Mammary epithelial cell (primary cell): Measurements from ENCODE around the gene TPCN1.

ENCODE experiments used
- EZH2 ChIP-seq: IDR thresholded peaks from 2 replicates; pipeline ENCODE4 v1.6.1; 2012; ENCODE audit warnings: low read length, inconsistent platforms, borderline replicate concordance
- TF ChIP-seq, protein P1 (sequence below), 2 donors: IDR thresholded peaks in 1 of 2; conservative IDR thresholded peaks in 1 of 2; 2 replicates each; pipeline ENCODE4 v1.5.1; 2011 to 2012; ENCODE audit warnings: inconsistent platforms in 2 of 2, low read length in 2 of 2, mild to moderate bottlenecking in 2 of 2, control low read depth in 1 of 2, low read depth in 1 of 2; ENCODE audit not compliant: insufficient read depth in 1 of 2; ENCODE audit errors: extremely low read depth in 1 of 2

DNA sequence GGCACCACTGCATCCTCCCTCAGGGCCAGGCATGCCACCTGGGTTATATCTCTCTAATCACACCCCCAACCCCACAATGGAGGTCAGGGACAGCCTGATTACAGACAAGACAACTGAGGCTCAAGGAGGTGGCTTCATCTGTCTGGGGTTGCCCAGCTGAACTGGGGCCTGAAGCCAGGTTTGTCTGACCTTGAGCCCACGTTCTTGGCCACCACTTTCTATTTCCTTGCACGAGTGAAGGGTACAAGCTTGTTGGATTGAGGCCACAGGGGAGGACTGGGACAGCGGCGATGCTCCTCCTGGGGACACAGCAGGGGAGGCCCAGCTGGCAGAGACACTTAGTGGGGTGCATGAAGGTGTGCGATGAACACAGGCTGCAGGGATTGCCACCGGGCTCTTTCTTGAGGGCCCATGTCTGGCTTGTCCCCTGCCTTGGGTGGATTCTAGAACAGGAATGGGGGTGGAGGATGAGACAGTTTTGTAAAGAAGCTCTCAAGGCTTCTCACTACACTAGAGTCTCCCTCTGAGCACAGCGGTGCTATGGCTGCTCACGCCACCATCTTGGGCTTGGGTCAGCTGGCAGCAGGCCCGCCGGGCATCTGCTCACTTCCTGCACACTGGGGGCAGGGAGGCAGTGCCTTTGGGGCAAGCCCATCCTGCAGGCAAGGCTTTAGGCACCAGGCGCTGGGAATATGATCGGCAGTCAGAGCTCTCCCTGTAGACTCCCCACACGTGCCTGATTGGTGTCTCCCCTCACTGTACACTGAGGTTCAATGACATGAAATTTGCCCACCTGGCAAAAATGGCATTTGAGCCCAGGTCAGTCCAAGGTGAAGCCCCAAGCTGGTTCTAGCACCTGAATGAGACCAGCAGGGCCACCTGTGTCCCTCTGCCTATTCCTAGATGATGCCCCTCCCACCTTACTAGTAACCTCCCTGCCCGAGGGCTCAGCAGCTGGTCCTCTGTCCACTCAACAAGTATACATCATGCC lies 19.8 kb upstream of the TPCN1 start:
- TF ChIP-seq, protein P1, sequence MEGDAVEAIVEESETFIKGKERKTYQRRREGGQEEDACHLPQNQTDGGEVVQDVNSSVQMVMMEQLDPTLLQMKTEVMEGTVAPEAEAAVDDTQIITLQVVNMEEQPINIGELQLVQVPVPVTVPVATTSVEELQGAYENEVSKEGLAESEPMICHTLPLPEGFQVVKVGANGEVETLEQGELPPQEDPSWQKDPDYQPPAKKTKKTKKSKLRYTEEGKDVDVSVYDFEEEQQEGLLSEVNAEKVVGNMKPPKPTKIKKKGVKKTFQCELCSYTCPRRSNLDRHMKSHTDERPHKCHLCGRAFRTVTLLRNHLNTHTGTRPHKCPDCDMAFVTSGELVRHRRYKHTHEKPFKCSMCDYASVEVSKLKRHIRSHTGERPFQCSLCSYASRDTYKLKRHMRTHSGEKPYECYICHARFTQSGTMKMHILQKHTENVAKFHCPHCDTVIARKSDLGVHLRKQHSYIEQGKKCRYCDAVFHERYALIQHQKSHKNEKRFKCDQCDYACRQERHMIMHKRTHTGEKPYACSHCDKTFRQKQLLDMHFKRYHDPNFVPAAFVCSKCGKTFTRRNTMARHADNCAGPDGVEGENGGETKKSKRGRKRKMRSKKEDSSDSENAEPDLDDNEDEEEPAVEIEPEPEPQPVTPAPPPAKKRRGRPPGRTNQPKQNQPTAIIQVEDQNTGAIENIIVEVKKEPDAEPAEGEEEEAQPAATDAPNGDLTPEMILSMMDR (conservative IDR thresholded peaks at IDR 0.05 in 1 of 2, IDR thresholded peaks at IDR 0.05 in 1 of 2; ENCODE audit: extremely low read depth in 1 of 2, insufficient read depth in 1 of 2, low read depth in 1 of 2, low read length in 2 of 2) = no peak
- TF ChIP-seq EZH2 = no peak
